CD4-positive, alpha-beta T cell treated with Interleukin-21 for 1 hour (primary cell): ENCODE measurements around the gene WNT3.
"Not testable (repeated sequence)": the region's sequence is repeated elsewhere in the genome, so short reads cannot be mapped to it uniquely, and the experiment has no call there.

ENCODE experiments used
- DNase-seq: peaks from one replicate; pipeline ENCODE4 v3.0.0-alpha.2; 2020

The WNT3 gene

GRCh38 chr17:46759141-46759540 lies 59.4 kb downstream of the WNT3 start:
- DNase-seq, result no peak

DNA sequence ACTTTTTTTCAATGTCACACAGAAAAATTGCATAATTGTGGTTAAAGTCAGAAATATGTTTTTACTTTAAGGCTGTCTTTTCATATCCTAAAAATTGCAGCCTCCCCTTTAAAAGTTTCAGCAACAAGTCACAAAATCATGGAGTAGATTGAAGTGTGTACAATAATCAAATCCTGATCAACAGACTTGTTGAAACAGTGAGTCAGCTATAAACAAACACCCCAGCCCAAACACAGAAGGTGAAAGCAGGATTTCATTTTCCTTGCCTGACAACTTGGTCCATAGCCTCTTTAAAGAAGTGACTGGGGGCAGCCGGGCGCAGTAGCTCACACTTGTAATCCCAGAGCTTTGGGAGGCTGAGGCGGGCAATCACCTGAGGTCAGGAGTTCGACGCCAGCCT lies 59.9 kb downstream of the WNT3 start:
- no peak for DNase-seq

DNA sequence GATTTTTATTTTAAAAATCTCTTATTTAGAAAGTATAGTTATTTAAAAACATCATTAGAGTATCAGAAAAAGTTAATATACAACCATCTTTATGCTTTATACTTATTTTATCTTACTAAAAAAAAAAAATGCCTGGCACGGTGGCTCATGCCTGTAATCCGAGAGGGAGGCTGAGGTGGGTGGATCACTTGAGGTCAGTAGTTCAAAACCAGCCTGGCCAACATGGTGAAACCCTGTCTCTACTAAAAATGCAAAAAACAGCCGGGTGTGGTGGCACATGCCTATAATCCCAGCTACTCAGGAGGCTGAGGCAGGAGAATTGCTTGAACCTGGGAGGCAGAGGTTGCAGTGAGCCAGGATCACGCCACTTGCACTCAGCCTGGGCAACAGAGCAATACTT lies 60.9 kb downstream of the WNT3 start:
- DNase-seq, result not testable (repeated sequence)

- DNase-seq, result no peak
These were observed 61.6 kb downstream of the WNT3 start for GRCh38 chr17:46756861-46757260.

- no peak for DNase-seq
These were observed 62.3 kb downstream of the WNT3 start for GRCh38 chr17:46756081-46756735.

- no peak for DNase-seq
These were observed 64.7 kb downstream of the WNT3 start for GRCh38 chr17:46753776-46754175.

DNA sequence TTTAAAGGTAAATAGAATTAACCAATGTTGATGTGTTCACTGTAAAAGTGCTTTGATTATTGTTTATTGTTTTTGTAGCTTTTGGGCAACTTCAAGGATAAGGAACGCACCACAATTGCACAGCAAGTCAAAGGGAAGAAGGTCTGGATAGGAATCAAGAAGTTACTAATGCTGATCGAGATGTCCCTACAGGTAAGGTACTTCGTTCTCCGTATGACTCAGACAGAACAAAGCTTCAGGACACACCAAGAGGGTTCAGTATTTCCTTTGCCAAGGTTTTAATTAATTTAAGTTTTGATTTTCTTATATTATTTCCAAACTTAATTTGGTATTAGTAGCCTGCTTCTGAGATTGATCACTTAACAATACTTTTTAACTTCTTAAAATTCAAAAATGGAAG lies 67.1 kb downstream of the WNT3 start:
- no peak for DNase-seq

DNA sequence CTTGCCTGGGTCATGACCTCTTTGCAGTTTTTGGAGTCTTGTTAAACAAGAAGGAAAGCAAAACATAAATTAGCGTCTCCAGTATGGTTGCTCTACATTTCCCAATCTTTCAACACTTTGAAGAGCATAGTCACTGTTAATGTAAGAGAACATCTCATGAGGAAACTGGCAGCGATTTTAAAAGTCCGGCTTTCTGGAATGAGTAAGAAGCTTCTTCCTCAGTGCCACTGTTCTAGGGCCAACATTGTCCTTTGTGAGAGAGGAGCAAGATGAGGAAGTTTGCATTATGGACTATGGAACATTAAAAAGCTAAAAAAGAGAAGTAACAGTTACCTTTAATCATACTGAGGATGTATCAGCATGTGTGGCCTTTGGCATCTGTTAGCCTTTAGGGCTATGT lies 73.1 kb downstream of the WNT3 start:
- DNase-seq, result no peak

DNA sequence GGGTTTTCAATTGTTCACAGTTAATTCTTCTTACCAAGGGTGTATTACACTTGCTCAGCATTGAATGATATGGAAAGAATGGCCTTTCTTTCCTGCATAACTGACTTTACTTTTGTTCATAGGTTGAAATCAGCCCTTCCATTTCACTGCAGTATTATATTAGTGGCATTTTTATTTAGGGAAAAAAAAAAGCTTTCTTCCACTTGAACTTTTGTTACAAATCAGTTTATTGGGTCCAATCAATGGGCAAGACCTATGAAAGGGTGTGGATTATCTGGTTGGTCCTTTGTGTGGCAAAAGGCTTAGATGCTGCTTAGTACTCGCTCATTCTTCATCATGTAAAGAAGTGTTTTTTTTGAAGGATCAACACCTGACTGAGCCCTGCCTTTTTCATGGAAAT lies 74.1 kb downstream of the WNT3 start:
- no peak for DNase-seq

GRCh38 chr17:46742565-46743270 lies 75.8 kb downstream of the WNT3 start:
- DNase-seq, result no peak

DNA sequence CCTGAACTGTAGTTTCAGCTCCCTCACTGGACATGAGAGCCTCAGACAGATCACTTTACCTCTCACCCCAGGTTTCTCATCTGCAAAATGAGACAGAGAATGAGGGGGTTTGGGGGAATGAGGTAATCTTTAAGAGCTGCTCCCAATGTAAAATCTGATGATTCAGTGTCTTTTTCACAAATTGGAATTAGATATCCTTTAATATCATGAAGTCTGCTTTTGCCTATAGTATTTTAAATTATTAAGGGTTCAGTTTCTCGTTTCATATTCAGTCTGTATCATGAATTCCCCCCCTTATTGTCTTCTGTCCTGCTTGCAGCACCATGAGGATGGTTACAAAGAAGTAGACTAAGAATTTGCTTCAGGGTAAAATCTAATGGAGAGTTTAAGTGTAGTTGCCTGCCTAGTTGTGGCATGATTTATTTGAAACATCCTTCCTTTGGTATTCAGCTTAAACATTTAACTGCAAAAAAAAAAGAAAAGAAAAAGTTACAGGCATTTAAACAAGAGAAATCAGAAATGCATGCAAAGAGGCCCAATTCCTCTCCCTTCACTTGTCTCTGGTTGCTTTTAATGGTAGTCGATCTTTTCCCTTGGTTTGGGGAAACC lies 77.3 kb downstream of the WNT3 start:
- no peak for DNase-seq

DNA sequence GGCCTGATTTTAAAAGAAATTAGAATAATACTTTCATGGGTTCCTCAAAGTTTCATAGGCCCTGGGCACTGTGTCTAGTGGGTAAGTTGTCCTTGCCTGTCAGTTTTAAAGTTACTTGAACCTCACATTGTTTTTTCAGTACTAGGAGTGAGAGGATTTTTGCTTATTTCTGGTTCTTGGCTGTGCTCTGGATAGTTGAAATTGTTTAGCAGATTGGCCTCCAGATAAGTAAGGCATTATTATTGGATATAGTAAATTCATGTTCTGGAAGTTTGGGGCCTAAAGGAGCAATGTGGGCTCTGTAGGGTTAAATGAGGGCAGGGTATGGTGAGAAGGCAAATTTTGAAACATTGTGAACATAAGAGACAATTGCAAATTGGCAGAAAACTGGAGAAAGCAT lies 78.5 kb downstream of the WNT3 start:
- no peak for DNase-seq

DNA sequence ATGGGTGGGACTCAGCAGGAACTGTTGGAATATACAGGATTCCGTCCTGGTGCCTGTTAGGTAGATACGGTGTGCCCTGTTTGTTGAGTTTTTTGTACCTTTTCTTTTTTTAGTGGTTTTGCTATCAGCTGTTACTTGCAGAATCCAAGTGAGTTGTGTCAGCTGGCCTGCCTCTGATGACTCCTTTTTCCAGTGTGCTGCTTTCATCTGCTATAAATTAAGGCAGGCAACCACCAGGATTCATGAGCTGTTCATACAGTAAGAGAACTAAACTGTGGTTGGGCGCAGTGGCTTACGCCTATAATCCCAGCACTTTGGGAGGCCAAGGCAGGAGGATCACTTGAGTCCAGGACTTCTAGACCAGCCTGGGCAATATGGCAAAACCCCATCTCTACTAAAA lies 79.9 kb downstream of the WNT3 start:
- DNase-seq, result no peak

DNA sequence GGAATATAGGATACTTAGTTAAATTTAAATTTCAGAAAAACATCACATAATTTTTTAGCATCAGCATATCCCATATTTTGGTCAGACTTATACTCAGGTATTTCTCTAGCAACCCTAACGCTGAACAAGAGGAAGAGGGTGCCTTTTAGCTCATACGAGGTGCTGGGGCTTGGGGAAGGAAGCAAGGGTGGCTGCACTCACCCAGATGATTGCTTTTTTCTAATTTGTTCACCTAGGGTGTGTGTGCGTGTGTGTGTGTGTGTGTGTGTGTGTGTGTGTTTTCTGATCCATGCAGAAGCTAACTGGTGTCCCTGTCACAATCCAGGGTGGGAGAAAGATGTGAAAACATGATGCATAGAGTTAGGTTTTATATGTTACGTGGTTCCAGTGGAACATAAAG lies 81.2 kb downstream of the WNT3 start:
- DNase-seq, result no peak

DNA sequence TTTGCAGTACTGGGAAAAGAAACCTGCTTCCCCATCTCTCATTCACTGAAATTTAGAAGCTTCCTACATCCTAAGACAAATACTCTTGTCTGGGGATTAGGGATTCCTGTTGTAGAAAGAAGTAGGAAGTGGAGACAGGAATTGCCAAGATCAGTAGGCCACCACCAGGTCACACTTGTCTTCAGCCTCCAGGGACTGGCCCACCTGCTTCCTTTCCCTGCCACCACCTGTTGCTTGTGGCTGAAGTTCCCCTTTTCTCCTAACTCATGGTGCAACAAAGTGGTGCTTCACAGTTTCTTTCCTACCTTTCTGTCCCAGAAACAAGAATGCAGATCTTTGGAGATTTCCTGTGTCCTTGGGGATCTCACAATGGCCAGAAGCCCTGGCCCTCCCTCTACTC lies 82.4 kb downstream of the WNT3 start:
- DNase-seq, result no peak

- DNase-seq, result no peak
These were observed 84.5 kb downstream of the WNT3 start for GRCh38 chr17:46733837-46734475.

DNA sequence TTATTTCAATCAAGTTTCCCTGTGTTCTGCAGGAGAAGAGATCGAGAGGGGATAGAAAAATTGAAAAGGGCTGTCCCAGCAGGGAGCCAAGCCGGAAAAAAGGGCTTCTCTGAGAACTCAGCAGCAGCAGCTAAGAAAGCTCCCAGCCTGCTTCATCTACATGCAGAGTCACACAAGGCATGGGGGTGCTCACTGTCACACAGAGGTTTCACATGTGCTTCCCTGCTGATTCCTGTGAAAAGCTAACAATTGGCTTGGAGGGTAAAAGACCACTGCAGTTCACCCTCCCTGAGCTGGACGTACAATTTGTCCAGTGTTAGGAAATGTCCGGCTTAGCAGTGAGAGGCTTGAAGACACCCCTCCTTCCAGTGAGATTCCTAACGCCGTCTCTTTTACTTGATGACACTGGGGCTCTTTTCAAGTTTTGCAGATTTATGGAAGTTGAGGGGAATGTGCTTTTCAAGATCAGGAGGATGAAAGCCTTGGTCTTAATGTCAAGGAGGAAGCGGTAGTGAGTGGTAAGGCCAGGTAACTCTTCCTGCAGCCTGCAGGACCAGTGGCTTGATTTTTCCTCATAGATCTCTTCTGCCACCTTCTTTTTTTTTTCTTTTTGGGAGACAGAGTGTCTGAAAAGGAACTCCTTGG lies 85.6 kb downstream of the WNT3 start:
- DNase-seq, result no peak

- no peak for DNase-seq
These were observed 86.3 kb downstream of the WNT3 start for GRCh38 chr17:46732160-46732559.

GRCh38 chr17:46730679-46731078 lies 87.8 kb downstream of the WNT3 start:
- DNase-seq, result no peak

DNA sequence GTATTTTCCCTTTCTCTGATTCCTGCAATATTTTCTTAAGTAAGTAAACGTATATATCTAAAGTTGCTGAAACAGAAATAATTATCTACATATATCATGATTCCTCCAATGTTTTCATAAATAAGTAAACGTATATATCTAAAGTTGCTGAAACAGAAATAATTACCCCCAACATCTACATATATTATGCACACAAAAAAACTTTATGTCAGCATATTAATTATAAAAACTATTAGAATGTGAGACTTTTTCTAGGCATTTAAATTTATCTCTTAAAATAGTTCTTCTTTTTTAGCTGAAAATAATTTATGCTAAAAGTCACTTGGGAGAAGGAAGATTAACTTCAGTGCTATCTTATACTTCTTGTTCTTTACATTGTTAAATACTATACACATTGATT lies 88.5 kb downstream of the WNT3 start:
- no peak for DNase-seq

- no peak for DNase-seq
These were observed 90.7 kb downstream of the WNT3 start for GRCh38 chr17:46727572-46728348.

DNA sequence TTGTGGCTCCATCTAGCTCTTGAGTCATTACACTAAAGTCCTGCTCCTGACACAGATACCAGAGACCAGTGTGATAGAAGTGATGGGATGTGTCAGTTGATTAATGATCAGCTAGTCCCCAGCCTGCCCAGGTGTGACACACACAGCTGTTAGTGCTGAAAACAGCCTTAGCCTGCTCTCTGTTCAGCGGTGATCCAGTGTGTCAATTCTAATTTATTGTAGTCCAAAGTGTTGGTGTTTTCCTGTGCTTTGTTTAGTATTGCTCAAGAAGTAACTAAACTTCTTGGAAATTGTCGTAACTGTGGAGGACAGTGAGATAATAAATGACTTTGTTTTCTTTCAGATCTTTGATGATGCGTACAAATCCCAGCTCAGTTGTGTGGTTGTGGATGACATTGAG lies 92.3 kb downstream of the WNT3 start:
- DNase-seq, result no peak
